Measurements from ENCODE around the gene FHOD3.

GRCh38 chr18:36580874-36581750 lies 283.6 kb downstream of the FHOD3 start:
- no peak for TF ChIP-seq POLR2A (IDR thresholded peaks at IDR 0.05; ENCODE audit: low read length)
- TF ChIP-seq GATA1 (IDR thresholded peaks at IDR 0.05; ENCODE audit: low read depth, low read length): no peak
